ENCODE results near the gene MAML2.

DNA sequence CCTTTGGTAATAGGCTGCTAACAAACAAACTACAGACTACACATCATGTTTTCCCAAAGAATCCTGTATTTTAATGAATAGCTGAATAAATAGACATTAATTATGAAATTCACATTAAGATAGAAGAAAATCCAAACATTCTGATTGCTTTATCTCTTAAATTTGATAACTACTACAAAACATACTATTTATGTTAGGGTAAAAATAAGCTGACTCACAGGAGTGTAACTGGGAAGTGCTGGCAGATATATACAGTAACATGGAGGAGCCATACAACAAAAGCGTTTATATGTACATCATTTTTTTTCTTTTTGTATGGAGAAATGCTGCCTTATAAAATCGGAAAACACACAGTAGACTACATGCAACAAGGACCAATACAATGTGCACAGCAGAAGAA is 366.4 kb downstream of the MAML2 start:
- TF ChIP-seq, protein P1, sequence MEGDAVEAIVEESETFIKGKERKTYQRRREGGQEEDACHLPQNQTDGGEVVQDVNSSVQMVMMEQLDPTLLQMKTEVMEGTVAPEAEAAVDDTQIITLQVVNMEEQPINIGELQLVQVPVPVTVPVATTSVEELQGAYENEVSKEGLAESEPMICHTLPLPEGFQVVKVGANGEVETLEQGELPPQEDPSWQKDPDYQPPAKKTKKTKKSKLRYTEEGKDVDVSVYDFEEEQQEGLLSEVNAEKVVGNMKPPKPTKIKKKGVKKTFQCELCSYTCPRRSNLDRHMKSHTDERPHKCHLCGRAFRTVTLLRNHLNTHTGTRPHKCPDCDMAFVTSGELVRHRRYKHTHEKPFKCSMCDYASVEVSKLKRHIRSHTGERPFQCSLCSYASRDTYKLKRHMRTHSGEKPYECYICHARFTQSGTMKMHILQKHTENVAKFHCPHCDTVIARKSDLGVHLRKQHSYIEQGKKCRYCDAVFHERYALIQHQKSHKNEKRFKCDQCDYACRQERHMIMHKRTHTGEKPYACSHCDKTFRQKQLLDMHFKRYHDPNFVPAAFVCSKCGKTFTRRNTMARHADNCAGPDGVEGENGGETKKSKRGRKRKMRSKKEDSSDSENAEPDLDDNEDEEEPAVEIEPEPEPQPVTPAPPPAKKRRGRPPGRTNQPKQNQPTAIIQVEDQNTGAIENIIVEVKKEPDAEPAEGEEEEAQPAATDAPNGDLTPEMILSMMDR (IDR thresholded peaks at IDR 0.05), result no peak
- TF ChIP-seq EP300 (IDR thresholded peaks at IDR 0.05), result no peak

Data from esophagus muscularis mucosa (tissue), 3 donors.